ENCODE measurements around the gene LIMS1.

GRCh38 chr2:108643261-108643849 lies 109.1 kb downstream of the LIMS1 start:
- TF ChIP-seq CTCF (IDR thresholded peaks at IDR 0.05 in 2 of 3, conservative IDR thresholded peaks at IDR 0.05 in 1 of 3; ENCODE audit: borderline replicate concordance in 1 of 3, insufficient read depth in 1 of 3, low read depth in 2 of 3, low read length in 2 of 3) (no peak), ELF1 (IDR thresholded peaks at IDR 0.05; ENCODE audit: borderline replicate concordance, low read depth) (no peak), POLR2A (IDR thresholded peaks at IDR 0.05; ENCODE audit: borderline replicate concordance, extremely low read depth, insufficient read depth, insufficient read length) (no peak), CEBPB (IDR thresholded peaks at IDR 0.05; ENCODE audit: low read depth) (no peak), EZH2 (IDR thresholded peaks at IDR 0.05) (no peak), SIN3A (IDR thresholded peaks at IDR 0.05; ENCODE audit: low read depth) (no peak)
